Renal cortex interstitium (tissue), 15 donors: ENCODE measurements around the gene MATCAP1. TPM values are rescaled to one million over a fixed set of nuclear protein-coding genes. Genes with fewer than 3 reads are reported as not detected.

ENCODE experiments used
- DNase-seq, 11 donors: peaks; one replicate each; pipeline ENCODE4 v3.0.0-alpha.2; 2013; ENCODE audit warnings: low read depth in 9 of 11, low spot score in 4 of 11; ENCODE audit errors: extremely low read depth in 1 of 11
- long read RNA-seq, 16 experiments: transcript quantifications; one replicate each; lab custom pipeline, GENCODE V29; 2026
- polyA plus RNA-seq, 3 donors: library from polyadenylated mRNA; unstranded; fragments of 120-200 nt; gene quantifications; one replicate each; pipeline ENCODE4 v1.2.1, GENCODE V29; 2013; ENCODE audit not compliant: insufficient read length in 3 of 3

The MATCAP1 gene
- polyA plus RNA-seq, result 10 to 100 TPM; 37.9 to 60.3 (median 41.5) TPM
- long read RNA-seq, donor 1, partial matches to known transcripts, result 0 of 2 reads
- long read RNA-seq, donor 1, other reads (novel, unspliced or antisense), result 0 of 2 reads
- long read RNA-seq, donor 2, partial matches to known transcripts, result 0 of 2 reads
- long read RNA-seq, donor 2, other reads (novel, unspliced or antisense), result 0 of 2 reads
- long read RNA-seq, donor 3, partial matches to known transcripts, result 0 of 3 reads
- long read RNA-seq, donor 3, other reads (novel, unspliced or antisense), result 0 of 3 reads
- long read RNA-seq, donor 4, transcript KIAA0895L-203 (3 exons, 2,824 nt), result major isoform, 8 of 123 reads
- long read RNA-seq, donor 4, partial matches to known transcripts, result 109 of 123 reads
- long read RNA-seq, donor 4, other reads (novel, unspliced or antisense), result 5 of 123 reads
- long read RNA-seq, donor 5, result 0 reads
- long read RNA-seq, donor 6, partial matches to known transcripts, result 5 of 9 reads
- long read RNA-seq, donor 6, other reads (novel, unspliced or antisense), result 0 of 9 reads
- long read RNA-seq, donor 7, partial matches to known transcripts, result 0 of 1 reads
- long read RNA-seq, donor 7, other reads (novel, unspliced or antisense), result 0 of 1 reads
- long read RNA-seq, donor 8, result 0 reads
- long read RNA-seq, donor 9, partial matches to known transcripts, result 0 of 4 reads
- long read RNA-seq, donor 9, other reads (novel, unspliced or antisense), result 0 of 4 reads
- long read RNA-seq, donor 10, result 0 reads
- long read RNA-seq, donor 11, partial matches to known transcripts, result 0 of 4 reads
- long read RNA-seq, donor 11, other reads (novel, unspliced or antisense), result 0 of 4 reads
- long read RNA-seq, donor 12, result 0 reads
- long read RNA-seq, donor 13, result 0 reads
- long read RNA-seq, donor 14, partial matches to known transcripts, result 0 of 1 reads
- long read RNA-seq, donor 14, other reads (novel, unspliced or antisense), result 0 of 1 reads
- long read RNA-seq, donor 15, result 0 reads
- long read RNA-seq, donor 16, transcript KIAA0895L-203 (3 exons, 2,824 nt), result major isoform, 9 of 16 reads
- long read RNA-seq, donor 16, partial matches to known transcripts, result 7 of 16 reads
- long read RNA-seq, donor 16, other reads (novel, unspliced or antisense), result 0 of 16 reads

DNA sequence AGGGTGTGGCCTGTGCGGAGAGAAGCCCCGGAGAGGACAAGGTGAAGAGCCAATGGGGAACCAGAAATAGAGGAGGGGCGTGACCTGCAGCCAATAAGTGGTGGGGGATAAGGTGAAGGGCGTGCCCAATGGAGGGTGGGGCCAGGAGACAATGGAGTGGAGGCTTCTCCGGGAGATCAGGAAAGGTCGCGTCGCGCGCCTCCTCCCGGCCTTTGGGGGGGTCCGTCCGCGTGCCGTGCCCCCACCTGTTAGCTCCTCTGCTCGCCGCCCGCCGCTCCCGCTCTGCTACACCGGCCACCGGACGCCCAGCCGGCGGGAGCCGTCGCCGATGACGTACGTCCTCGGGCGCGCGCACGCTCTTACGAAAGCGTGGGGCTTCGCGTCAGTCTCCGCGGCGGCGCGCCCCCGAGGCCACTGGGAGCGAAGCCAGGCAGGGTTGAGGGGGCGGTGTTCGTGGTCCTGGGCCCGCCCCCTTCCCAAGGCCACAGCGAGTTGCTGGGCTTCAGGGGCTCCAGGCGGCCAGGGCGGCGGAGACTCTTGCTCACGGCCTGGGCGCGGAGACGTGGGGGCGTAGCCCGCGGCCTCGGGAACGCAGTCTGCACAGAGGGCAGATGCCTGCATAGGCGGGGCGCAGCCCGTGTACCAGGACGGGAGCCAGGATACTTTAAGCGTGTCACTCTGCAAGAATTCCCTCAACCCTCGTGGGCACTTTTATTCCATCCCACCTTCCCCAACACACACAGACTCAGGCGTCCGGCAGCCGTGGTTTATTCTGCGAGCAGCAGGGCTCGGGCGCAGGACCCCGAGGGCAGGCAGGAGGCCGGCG is at the start of gene MATCAP1:
Gene MATCAP1 (minus strand): TSS at position 337 of the 826 bp plus-strand sequence. CDS start 3,353 bp downstream, outside the sequence.
- peak; percentile 89 to 96 (median 95) for DNase-seq

- no peak for DNase-seq
Measured at GRCh38 chr16:67230809-67231660, 47.3 kb upstream of the MATCAP1 start.

GRCh38 chr16:67229906-67230808 is 46.4 kb upstream of the MATCAP1 start:
- DNase-seq, result no peak

- no peak for DNase-seq
Measured at GRCh38 chr16:67228905-67229304, 45.1 kb upstream of the MATCAP1 start.

- no peak for DNase-seq
Measured at GRCh38 chr16:67228034-67228785, 44.4 kb upstream of the MATCAP1 start.

- no peak for DNase-seq
Measured at GRCh38 chr16:67227567-67227921, 43.8 kb upstream of the MATCAP1 start.

DNA sequence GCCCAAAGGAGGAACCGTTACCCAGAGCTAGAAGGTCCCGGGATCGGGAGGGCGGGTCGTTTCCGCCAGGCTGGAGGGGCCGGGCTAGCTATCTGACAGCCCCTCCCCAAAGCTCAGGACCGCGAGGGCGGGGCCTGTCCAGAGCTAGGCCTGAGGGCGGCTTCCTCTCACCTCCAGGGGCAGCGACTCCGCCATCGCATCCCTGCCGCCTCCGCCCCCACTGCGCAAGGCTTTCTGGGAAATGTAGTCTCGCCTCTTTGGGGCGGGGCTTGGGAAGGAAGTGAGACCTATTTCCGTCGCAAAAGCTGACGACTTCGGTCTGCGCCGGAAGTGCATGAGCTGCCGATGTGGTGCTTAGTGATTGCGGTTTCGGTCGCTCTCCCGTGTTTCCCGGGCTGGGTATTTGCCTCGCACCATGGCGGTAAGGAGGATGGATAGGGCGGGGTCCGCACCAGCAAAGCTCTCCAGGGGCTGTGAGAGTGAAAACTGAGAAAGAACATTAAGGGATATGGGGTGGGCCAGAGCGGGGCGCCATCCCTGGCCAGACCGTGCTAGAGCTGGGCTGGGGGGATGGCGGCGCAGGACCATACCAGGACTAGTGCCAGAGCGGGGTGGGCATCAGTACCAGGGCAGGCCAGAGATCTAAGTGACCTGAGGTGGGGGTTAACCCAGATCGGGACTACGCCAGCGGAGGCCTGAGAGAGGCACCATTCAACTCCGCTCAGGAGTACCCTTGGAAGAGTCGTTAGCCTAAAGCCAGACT is 43.2 kb upstream of the MATCAP1 start, which contains the start of gene TMEM208:
Gene TMEM208 (plus strand): TSS at position 327 of the 763 bp plus-strand sequence. CDS start 89 bp downstream, at position 416.
- peak; percentile 94 to 100 (median 99) for DNase-seq

DNA sequence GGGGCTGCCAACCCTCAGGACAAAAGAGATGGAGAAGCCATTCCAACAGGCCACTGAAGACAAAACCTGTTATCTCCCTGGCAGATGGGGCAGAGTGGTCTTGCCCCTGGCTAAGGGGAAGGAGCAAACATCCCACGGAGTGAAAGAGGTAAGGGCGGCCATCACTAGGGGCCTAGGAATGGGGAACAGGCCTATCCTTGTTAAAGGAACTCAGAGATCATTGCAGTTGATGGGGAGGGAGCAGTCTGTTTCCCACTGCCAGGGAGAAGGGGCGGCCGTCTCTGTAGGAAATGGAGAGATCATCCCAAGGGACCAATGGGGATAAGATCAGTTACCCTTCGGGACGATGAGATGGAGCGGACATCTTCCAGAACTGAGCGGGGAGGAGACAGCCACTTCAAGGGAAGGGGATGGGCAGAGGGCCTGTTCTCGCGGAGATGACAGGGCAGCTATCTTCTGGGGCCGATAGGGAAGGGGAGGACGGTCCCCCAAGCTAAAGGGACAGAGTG is 42.6 kb upstream of the MATCAP1 start:
- DNase-seq, result peak in 2 of 11 donors; percentile 13 to 31

DNA sequence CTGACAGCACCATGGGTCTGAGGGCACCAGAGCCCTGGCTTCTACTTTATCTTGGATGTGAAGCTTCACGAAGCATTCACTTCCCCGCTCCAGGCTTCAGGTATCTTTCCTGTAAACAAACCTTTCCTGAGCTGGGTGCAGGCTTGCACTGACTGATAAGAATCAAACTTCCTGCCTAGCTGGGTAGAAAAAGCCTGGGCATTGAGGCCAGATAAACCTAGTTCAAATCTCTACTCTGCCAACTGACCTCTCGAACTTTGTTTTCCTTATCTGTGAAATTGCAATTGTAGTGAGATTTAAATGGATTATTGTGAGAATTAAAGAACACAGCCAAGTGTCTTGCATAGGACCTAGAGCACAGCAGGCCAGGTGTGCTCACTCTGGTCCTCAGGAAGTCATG is 40.2 kb upstream of the MATCAP1 start:
- DNase-seq, result no peak

DNA sequence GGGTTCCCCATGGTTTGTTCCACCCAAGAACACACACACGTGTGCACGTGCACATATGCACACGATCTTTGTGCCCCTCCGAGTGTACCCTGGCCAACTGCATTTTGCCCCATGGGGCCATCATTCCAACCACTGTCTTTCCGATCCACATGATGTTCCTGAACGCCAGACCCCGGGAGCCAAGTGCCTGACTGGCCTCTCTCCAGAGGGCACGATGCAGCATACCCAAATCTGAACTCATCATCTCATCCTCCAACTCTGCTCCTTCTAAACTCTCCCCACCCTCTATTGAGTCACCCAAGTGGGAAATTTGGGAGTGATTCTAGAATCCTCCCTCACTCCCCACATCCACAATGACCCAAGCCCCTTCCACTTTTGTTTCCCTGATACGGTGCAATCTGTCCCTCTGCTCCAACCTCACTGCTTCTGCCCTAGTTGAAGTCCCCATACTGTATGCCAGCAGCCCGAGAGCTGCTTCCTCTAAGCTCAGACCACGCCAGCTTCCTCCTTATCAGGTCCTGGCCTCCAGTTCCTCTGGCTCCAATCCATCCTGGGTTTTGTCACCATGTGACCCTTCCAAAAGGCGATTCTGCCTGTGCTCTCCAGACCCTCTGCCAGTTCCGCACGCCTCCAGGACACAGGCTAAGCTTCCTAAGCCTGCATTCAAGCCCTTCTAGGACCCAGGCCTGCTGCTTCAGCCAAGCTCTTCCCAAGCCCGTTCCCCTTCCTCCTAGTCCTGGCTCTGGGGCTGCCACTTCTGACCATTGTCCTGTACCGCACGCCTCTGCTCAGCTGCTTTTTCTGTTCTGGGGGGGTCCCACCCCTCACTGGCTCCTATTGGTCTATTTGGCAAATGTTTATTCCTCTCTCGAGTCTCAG is 33.1 kb upstream of the MATCAP1 start:
- no peak for DNase-seq

GRCh38 chr16:67215706-67216105 is 31.9 kb upstream of the MATCAP1 start:
- no peak for DNase-seq

DNA sequence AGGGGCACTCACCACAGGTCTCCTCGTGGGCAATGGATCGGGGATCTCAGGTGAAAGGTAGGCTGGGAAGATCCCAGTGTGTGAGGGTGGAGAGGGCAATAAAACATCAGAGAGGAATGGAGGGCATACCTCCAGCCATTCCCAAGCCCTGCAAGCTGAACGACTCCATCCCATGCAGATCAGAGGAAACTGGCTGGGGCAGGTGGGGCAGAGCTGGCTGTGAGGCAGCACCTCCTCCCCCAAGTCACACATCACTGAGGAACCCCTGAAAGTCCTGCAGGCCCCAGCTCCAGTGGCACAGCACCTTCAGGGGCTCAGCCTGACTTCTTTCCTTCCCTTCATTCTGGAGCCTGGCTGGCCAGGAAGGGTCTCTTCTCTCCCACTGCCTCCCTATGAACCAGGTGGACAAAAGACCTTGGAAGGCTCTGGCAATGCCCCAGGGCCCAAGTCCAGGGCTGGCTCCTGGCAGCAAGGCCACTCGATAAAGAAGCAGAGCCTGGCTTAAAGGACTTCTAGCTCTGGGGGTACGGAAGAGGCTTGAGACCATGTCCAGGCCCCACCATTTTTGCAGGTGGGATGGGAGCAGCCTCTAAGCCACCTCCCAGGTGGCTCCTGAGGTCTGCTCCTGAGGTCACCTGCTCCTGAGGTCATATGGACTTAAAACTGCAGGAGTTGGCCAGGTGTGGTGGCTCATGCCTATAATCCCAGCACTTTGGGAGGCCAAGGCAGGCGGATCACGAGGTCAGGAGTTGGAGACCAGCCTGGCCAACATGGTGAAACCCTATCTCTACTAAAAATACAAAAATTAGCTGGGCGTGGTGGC is 29.6 kb upstream of the MATCAP1 start:
- DNase-seq, result no peak

DNA sequence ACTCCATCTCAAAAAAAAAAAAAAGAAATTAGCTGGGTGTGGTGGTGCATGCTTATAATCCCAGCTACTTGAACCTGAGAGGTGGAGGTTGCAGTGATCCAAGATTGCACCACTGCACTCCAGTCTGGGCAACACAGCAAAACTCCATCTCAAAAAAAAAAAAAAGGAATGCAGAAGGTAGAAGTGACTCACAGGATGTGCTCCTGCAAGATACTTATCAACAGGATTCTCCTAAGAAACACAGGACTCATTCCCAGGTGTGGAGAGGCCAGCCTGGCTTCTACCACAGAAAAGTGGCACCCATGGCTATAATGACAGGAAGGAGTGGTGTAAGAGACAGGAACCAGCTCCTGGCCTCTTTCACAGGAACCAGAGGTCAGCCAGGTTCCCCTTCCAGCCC is 29.0 kb upstream of the MATCAP1 start:
- no peak for DNase-seq
